NCI-H2029 treated with DMSO at 0.1 percent for 48 hours (cell line): ENCODE measurements around the gene NOTCH4.

Experiments
- DNase-seq: peaks from one replicate; lab custom pipeline; 2025; lab: John Stamatoyannopoulos, UW

NOTCH4 gene

GRCh38 chr6:32181148-32181702, 42.6 kb downstream of the NOTCH4 start:
- DNase-seq, result no peak

- DNase-seq, result no peak
These were observed 44.0 kb downstream of the NOTCH4 start for GRCh38 chr6:32179766-32180405.

- DNase-seq, result no peak
These were observed 45.1 kb downstream of the NOTCH4 start for GRCh38 chr6:32178547-32179440.

GRCh38 chr6:32177788-32178546, 45.9 kb downstream of the NOTCH4 start, which contains the start of gene RNF5:
RNF5 (plus strand) TSS chr6:32178405; CDS start chr6:32178512, 107 bp downstream.
- DNase-seq, result peak; percentile 100

GRCh38 chr6:32177183-32177787, 46.6 kb downstream of the NOTCH4 start:
- no peak for DNase-seq

GRCh38 chr6:32176476-32177182, 47.2 kb downstream of the NOTCH4 start:
- DNase-seq, result peak; percentile 50

GRCh38 chr6:32175711-32176475, 48.0 kb downstream of the NOTCH4 start, which contains the start of gene AGPAT1:
AGPAT1 (minus strand) TSS chr6:32176084; CDS start chr6:32171496, 4,588 bp downstream.
- DNase-seq, result peak; percentile 82

GRCh38 chr6:32175322-32175710, 48.6 kb downstream of the NOTCH4 start:
- DNase-seq, result no peak

GRCh38 chr6:32174416-32174815, 49.5 kb downstream of the NOTCH4 start:
- DNase-seq, result no peak

- no peak for DNase-seq
These were observed 50.7 kb downstream of the NOTCH4 start for GRCh38 chr6:32173051-32173727.

- no peak for DNase-seq
These were observed 52.6 kb downstream of the NOTCH4 start for GRCh38 chr6:32171234-32171633.

- DNase-seq, result no peak
These were observed 53.6 kb downstream of the NOTCH4 start for GRCh38 chr6:32170294-32170693.

GRCh38 chr6:32168807-32169591, 54.9 kb downstream of the NOTCH4 start:
- DNase-seq, result no peak

GRCh38 chr6:32168350-32168749, 55.5 kb downstream of the NOTCH4 start:
- no peak for DNase-seq

GRCh38 chr6:32167761-32168262, 56.1 kb downstream of the NOTCH4 start:
- no peak for DNase-seq

- DNase-seq, result no peak
These were observed 56.6 kb downstream of the NOTCH4 start for GRCh38 chr6:32167154-32167760.

GRCh38 chr6:32166411-32167061, 57.3 kb downstream of the NOTCH4 start:
- DNase-seq, result no peak

- no peak for DNase-seq
These were observed 59.6 kb downstream of the NOTCH4 start, which contains the start of gene EGFL8 for GRCh38 chr6:32164295-32164694. EGFL8 (plus strand) TSS chr6:32164595; CDS start chr6:32166166, 1,571 bp downstream.
